Neuronal stem cell (in vitro differentiated cells): ENCODE data around the gene GVQW3.

ENCODE experiments used
- DNase-seq: peaks from one replicate; pipeline ENCODE4 v3.0.0-alpha.2; 2013; ENCODE audit warnings: low spot score
- H2AFZ ChIP-seq: one replicate; pipeline ENCODE4 v1.6.1; 2013; ENCODE audit warnings: mild to moderate bottlenecking, low read length, inconsistent platforms
- H2AK5ac ChIP-seq: 2 replicates; pipeline ENCODE4 v1.6.1; 2013; ENCODE audit warnings: low read depth, mild to moderate bottlenecking, inconsistent platforms, low read length, moderate library complexity, mixed read lengths
- H2BK120ac ChIP-seq: 2 replicates; pipeline ENCODE4 v1.6.1; 2013; ENCODE audit warnings: low read depth, mild to moderate bottlenecking, inconsistent platforms, low read length, moderate library complexity, mixed read lengths
- H2BK12ac ChIP-seq: one replicate; pipeline ENCODE4 v1.6.1; 2013; ENCODE audit warnings: low read length, inconsistent platforms
- H2BK15ac ChIP-seq: 2 replicates; pipeline ENCODE4 v1.6.1; 2013; ENCODE audit warnings: mild to moderate bottlenecking, low read length, inconsistent platforms, mixed read lengths
- H2BK5ac ChIP-seq: one replicate; pipeline ENCODE4 v1.6.1; 2013; ENCODE audit warnings: inconsistent platforms, mild to moderate bottlenecking, low read length, moderate library complexity
- H3K14ac ChIP-seq: one replicate; pipeline ENCODE4 v1.6.1; 2013; ENCODE audit warnings: low read length, inconsistent platforms
- H3K18ac ChIP-seq: 2 replicates; pipeline ENCODE4 v1.6.1; 2013; ENCODE audit warnings: low read length, inconsistent platforms
- H3K23ac ChIP-seq: 2 replicates; pipeline ENCODE4 v1.6.1; 2013; ENCODE audit warnings: low read depth, mild to moderate bottlenecking, mixed read lengths, low read length, inconsistent platforms; ENCODE audit not compliant: poor library complexity
- H3K27ac ChIP-seq: replicated peaks from 3 replicates; pipeline ENCODE4 v1.5.1; 2013; ENCODE audit warnings: low read length, inconsistent platforms
- H3K27me3 ChIP-seq, 3 experiments: 2 replicates each; pipeline ENCODE4 v1.6.1; 2013; ENCODE audit warnings: low read length in 3 of 3, mild to moderate bottlenecking in 2 of 3, inconsistent platforms in 1 of 3, low read depth in 1 of 3, mixed read lengths in 1 of 3, moderate library complexity in 1 of 3; ENCODE audit not compliant: control insufficient read depth in 3 of 3, insufficient read depth in 3 of 3
- H3K36me3 ChIP-seq, 2 donors: replicated peaks in 1 of 2; 2 replicates each; pipeline ENCODE4 v1.6.1; 2013; ENCODE audit warnings: low read length in 2 of 2; ENCODE audit not compliant: control insufficient read depth in 2 of 2, insufficient read depth in 2 of 2
- H3K4ac ChIP-seq: 2 replicates; pipeline ENCODE4 v1.6.1; 2013; ENCODE audit warnings: inconsistent platforms, mild to moderate bottlenecking, low read length, moderate library complexity
- H3K4me1 ChIP-seq, 2 donors: 1 replicate in 1 of 2; 2 replicates in 1 of 2; pipeline ENCODE4 v1.6.1; 2013; ENCODE audit warnings: low read length in 2 of 2, low read depth in 1 of 2; ENCODE audit not compliant: control insufficient read depth in 2 of 2, insufficient read depth in 1 of 2
- H3K4me2 ChIP-seq: one replicate; pipeline ENCODE4 v1.6.1; 2013; ENCODE audit warnings: mild to moderate bottlenecking, low read length, inconsistent platforms; ENCODE audit not compliant: insufficient read depth, poor library complexity, severe bottlenecking
- H3K4me3 ChIP-seq, 2 donors: 2 replicates each; pipeline ENCODE4 v1.5.1; 2013; ENCODE audit warnings: low read length in 2 of 2, mild to moderate bottlenecking in 2 of 2, inconsistent platforms in 1 of 2, moderate library complexity in 1 of 2
- H3K79me1 ChIP-seq: one replicate; pipeline ENCODE4 v1.6.1; 2013; ENCODE audit warnings: low read depth, mild to moderate bottlenecking, inconsistent platforms, low read length, moderate library complexity
- H3K9ac ChIP-seq: one replicate; pipeline ENCODE4 v1.6.1; 2013; ENCODE audit warnings: mild to moderate bottlenecking, low read depth, low read length, inconsistent platforms; ENCODE audit not compliant: poor library complexity
- H3K9me3 ChIP-seq, 2 donors: replicated peaks in 1 of 2; 2 replicates each; pipeline versions ENCODE3 to v1.6.1; 2013; ENCODE audit warnings: low read length in 2 of 2, mild to moderate bottlenecking in 2 of 2, inconsistent platforms in 1 of 2, low read depth in 1 of 2, mixed read lengths in 1 of 2, moderate library complexity in 1 of 2; ENCODE audit not compliant: control insufficient read depth in 2 of 2, insufficient read depth in 1 of 2
- H4K8ac ChIP-seq: one replicate; pipeline ENCODE4 v1.6.1; 2013; ENCODE audit warnings: low read depth, mild to moderate bottlenecking, inconsistent platforms, low read length, moderate library complexity
- H4K91ac ChIP-seq: one replicate; pipeline ENCODE4 v1.6.1; 2013; ENCODE audit warnings: low read length, low read depth, mild to moderate bottlenecking, inconsistent platforms; ENCODE audit not compliant: poor library complexity
- WGBS, 2 donors: extraction: QIAGEN DNeasy Blood & Tissue Kit; methylation state at CpG; one replicate each; pipeline ENCODE4 v1.1.7; 2013; ENCODE audit warnings: missing lambda C conversion rate in 2 of 2, mixed read lengths in 1 of 2; ENCODE audit not compliant: insufficient read length in 2 of 2, insufficient replicate concordance in 1 of 2; ENCODE audit errors: extremely low coverage in 2 of 2; 5-methylcytosine and 5-hydroxymethylcytosine counted together

The GVQW3 gene

GRCh38 chr11:76424379-76424778 lies 43.3 kb downstream of the GVQW3 start:
- no peaks in the 10 kb centered on the region for H3K27me3 ChIP-seq
- no peak overlapping the region for H3K9ac ChIP-seq
- no peaks in the 10 kb centered on the region for H3K36me3 ChIP-seq
- no peak overlapping the region for H2BK15ac ChIP-seq
- no CpG with 5 or more reads among the region's 3 CpGs for WGBS, 2 donors
- H2BK12ac ChIP-seq: no peak overlapping the region
- no peak overlapping the region for H3K27ac ChIP-seq
- no peak overlapping the region for H3K4me3 ChIP-seq
- H2AFZ ChIP-seq: no peak overlapping the region
- no peaks in the 10 kb centered on the region for H3K9me3 ChIP-seq
- no peak for DNase-seq
- no peak overlapping the region for H3K18ac ChIP-seq
- H2BK5ac ChIP-seq: no peak overlapping the region
- no peak overlapping the region for H4K8ac ChIP-seq
- H3K4me1 ChIP-seq: peaks cover 0 to 1% of the 10 kb centered on the region in 2 donors
- no peak overlapping the region for H3K23ac ChIP-seq
- no peaks in the 10 kb centered on the region for H3K79me1 ChIP-seq
- no peak overlapping the region for H3K4ac ChIP-seq
- H2BK120ac ChIP-seq: no peak overlapping the region
- H4K91ac ChIP-seq: no peak overlapping the region
- no peak overlapping the region for H3K4me2 ChIP-seq
- no peak overlapping the region for H2AK5ac ChIP-seq
- no peak overlapping the region for H3K14ac ChIP-seq

DNA sequence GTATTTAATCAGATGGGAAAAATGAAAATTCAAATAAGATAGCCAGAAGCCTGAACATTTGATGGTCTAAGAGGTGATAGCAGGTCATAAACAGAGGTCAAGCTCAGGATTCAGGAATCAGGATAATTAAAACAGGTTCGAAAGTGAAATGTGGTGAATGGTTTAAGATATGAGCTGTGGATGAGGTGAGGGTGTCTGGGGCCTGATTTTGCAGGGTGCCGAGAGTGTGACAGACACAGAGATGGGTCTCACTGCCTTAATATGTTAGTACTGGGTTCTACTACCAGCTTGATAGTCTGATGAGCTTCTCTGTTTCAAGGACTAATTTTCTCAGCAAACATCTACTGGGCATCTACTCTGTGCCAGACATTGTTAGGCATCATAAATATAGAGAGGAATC lies 43.8 kb downstream of the GVQW3 start:
- Histone ChIP-seq H4K8ac (no peak overlapping the region), H3K9ac (no peak overlapping the region), H3K4me3 (no peak overlapping the region), H3K14ac (no peak overlapping the region), H3K27me3 (no peaks in the 10 kb centered on the region), H2BK120ac (no peak overlapping the region), H2AFZ (no peak overlapping the region), H2BK15ac (no peak overlapping the region), H2AK5ac (no peak overlapping the region), H3K23ac (no peak overlapping the region), H2BK5ac (no peak overlapping the region), H3K27ac (no peak overlapping the region), H3K18ac (no peak overlapping the region), H3K36me3 (no peaks in the 10 kb centered on the region), H3K4me1 (peaks cover 0 to 1% of the 10 kb centered on the region in 2 donors), H3K9me3 (no peaks in the 10 kb centered on the region), H3K4ac (no peak overlapping the region), H2BK12ac (no peak overlapping the region), H4K91ac (no peak overlapping the region), H3K4me2 (no peak overlapping the region), H3K79me1 (no peaks in the 10 kb centered on the region)
- DNase-seq: no peak
- WGBS, 2 donors: 100% methylated on average over 1 of the region's 2 CpGs; no CpG with 5 or more reads in 1 of the 2 donors

DNA sequence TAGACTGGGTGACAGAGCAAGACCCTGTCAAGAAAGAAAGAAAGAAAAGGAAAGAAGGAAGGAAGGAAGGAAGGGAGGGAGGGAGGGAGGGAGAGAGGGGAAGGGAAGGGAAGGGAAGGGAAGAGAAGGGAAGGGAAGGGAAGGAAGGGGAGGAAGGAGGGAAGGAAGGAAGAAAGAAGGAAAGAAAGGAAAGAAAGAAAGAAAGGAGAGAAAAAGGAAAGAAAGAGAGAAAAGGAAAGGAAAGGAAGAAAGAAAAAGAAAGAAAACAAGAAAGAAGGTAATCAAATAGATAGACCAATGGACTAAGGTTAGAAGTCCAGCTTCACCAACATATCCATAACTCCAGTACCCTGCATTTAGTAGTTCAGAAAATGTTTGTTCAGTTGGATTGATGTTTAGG lies 45.5 kb downstream of the GVQW3 start:
- Histone ChIP-seq H3K4me1 (peaks cover 0 to 1% of the 10 kb centered on the region in 2 donors), H3K27me3 (no peaks in the 10 kb centered on the region), H2BK120ac (no peak overlapping the region), H3K27ac (no peak overlapping the region), H3K79me1 (no peaks in the 10 kb centered on the region), H3K4ac (no peak overlapping the region), H4K8ac (no peak overlapping the region), H3K18ac (no peak overlapping the region), H3K4me2 (no peak overlapping the region), H3K23ac (no peak overlapping the region), H3K9me3 (no peaks in the 10 kb centered on the region), H3K4me3 (no peak overlapping the region), H3K14ac (no peak overlapping the region), H2AK5ac (no peak overlapping the region), H3K36me3 (no peaks in the 10 kb centered on the region), H2BK15ac (no peak overlapping the region), H2BK5ac (no peak overlapping the region), H2AFZ (no peak overlapping the region), H2BK12ac (no peak overlapping the region), H4K91ac (no peak overlapping the region), H3K9ac (no peak overlapping the region)
- no peak for DNase-seq

GRCh38 chr11:76436020-76436419 lies 54.9 kb downstream of the GVQW3 start:
- H3K27me3 ChIP-seq: no peaks in the 10 kb centered on the region
- no peak overlapping the region for H3K27ac ChIP-seq
- no peak for DNase-seq
- H2AFZ ChIP-seq: no peak overlapping the region
- H3K23ac ChIP-seq: no peak overlapping the region
- H2BK12ac ChIP-seq: no peak overlapping the region
- H3K36me3 ChIP-seq: peaks cover 0 to 12% of the 10 kb centered on the region in 2 donors
- H4K91ac ChIP-seq: no peak overlapping the region
- H3K4me1 ChIP-seq: no peaks in the 10 kb centered on the region
- no peak overlapping the region for H2BK120ac ChIP-seq
- no CpG with 5 or more reads among the region's 1 CpG for WGBS, 2 donors
- no peak overlapping the region for H2AK5ac ChIP-seq
- H3K18ac ChIP-seq: no peak overlapping the region
- peaks cover 0 to 6% of the 10 kb centered on the region in 2 donors for H3K9me3 ChIP-seq
- H3K4ac ChIP-seq: no peak overlapping the region
- H2BK5ac ChIP-seq: no peak overlapping the region
- H3K9ac ChIP-seq: no peak overlapping the region
- no peak overlapping the region for H3K4me2 ChIP-seq
- peaks cover 2% of the 10 kb centered on the region for H3K79me1 ChIP-seq
- H2BK15ac ChIP-seq: no peak overlapping the region
- H3K4me3 ChIP-seq: no peak overlapping the region
- H3K14ac ChIP-seq: no peak overlapping the region
- H4K8ac ChIP-seq: no peak overlapping the region
